HL-60 (cell line): ENCODE results near the gene ZBTB49.
"Not testable (repeated sequence)": the region's sequence is repeated elsewhere in the genome, so short reads cannot be mapped to it uniquely, and the experiment has no call there.

ENCODE experiments used
- DNase-seq, 2 experiments: peaks; one replicate each; pipeline ENCODE4 v3.0.0-alpha.2; 2010 to 2020; ENCODE audit warnings: low read depth in 1 of 2, low spot score in 1 of 2
- H3K27ac ChIP-seq: fragments of 250-450 bp; sonication (Bioruptor Pico); replicated peaks from 2 replicates; pipeline ENCODE4 v1.5.1; 2020; ENCODE audit warnings: mild to moderate bottlenecking, moderate library complexity
- H3K27me3 ChIP-seq: fragments of 250-450 bp; sonication (Bioruptor Pico); 2 replicates; pipeline ENCODE4 v1.5.1; 2021; ENCODE audit warnings: mild to moderate bottlenecking, moderate library complexity; ENCODE audit not compliant: insufficient read depth, poor library complexity, severe bottlenecking
- H3K4me3 ChIP-seq: replicated peaks from 2 replicates; pipeline ENCODE4 v1.5.1; 2011; ENCODE audit warnings: mild to moderate bottlenecking, control low read depth, low read length; ENCODE audit not compliant: insufficient read depth
- GABPA ChIP-seq: IDR thresholded peaks from 2 replicates; pipeline ENCODE4 v1.6.1; 2012; ENCODE audit warnings: low read depth
- POLR2AphosphoS5 ChIP-seq: IDR thresholded peaks from 2 replicates; pipeline ENCODE4 v1.6.1; 2012; ENCODE audit warnings: low read depth
- SPI1 ChIP-seq: IDR thresholded peaks from 2 replicates; pipeline ENCODE4 v1.6.1; 2012; ENCODE audit warnings: low read depth, mild to moderate bottlenecking, borderline replicate concordance
- TF ChIP-seq, protein P1 (sequence below): IDR thresholded peaks from 2 replicates; pipeline ENCODE4 v1.6.1; 2012; ENCODE audit warnings: low read depth; ENCODE audit not compliant: insufficient replicate concordance
- TF ChIP-seq, protein P2 (sequence below): IDR thresholded peaks from one replicate; pipeline ENCODE4 v1.5.1; 2011; ENCODE audit warnings: low read length, control low read depth, inconsistent platforms; ENCODE audit not compliant: insufficient read depth

ZBTB49 gene

DNA sequence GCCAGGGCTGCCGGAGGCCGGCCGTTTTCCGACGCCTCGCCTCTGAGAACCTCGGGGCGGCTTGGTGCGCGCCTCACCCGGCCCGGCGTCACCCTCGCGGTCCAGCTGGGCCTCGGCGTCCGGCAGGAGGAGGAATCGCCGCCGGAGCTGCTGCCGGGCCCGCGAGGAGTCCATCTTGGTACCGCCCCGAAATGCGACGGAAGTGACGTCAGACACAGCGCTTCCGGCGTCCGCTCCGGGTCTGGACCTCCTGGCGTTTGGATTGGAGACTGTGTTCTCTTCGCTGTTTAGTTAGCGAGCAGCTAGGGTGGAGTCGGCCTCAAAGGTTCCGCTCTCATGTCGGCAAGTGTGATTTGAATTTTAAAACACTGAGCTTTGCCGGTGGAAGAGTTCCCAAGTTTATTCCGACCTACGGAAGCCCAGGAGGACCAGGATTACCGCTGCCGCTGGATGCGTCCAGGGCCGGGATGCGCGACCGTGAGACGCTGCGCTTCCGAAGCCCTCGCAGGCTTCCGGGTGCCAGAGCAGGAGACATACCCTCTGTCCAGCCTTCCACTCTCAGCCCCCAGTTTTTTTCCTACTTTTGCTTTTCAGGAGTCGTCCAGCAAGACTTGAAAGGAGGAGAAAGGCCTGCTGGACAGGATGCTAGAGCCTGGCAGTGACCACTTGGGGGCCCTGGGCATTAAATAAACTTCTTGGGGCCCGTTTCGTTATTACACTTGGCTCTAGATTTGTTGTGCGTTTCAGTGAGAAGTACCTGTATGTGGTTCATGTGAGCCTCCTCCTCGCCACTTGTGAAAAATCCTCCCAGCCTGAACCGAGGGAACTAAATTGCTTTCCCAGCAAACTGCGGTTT is 41.8 kb upstream of the ZBTB49 start, which contains the start of gene TMEM128:
Gene TMEM128, minus strand, starts transcription at position 195 of the 856 bp plus-strand sequence. Its CDS starts 21 bp downstream, at position 174.
- peak within 1 kb of the TSS; percentile 90 for H3K27ac ChIP-seq
- DNase-seq: peak; percentile 88 to 91
- TF ChIP-seq, protein P1, sequence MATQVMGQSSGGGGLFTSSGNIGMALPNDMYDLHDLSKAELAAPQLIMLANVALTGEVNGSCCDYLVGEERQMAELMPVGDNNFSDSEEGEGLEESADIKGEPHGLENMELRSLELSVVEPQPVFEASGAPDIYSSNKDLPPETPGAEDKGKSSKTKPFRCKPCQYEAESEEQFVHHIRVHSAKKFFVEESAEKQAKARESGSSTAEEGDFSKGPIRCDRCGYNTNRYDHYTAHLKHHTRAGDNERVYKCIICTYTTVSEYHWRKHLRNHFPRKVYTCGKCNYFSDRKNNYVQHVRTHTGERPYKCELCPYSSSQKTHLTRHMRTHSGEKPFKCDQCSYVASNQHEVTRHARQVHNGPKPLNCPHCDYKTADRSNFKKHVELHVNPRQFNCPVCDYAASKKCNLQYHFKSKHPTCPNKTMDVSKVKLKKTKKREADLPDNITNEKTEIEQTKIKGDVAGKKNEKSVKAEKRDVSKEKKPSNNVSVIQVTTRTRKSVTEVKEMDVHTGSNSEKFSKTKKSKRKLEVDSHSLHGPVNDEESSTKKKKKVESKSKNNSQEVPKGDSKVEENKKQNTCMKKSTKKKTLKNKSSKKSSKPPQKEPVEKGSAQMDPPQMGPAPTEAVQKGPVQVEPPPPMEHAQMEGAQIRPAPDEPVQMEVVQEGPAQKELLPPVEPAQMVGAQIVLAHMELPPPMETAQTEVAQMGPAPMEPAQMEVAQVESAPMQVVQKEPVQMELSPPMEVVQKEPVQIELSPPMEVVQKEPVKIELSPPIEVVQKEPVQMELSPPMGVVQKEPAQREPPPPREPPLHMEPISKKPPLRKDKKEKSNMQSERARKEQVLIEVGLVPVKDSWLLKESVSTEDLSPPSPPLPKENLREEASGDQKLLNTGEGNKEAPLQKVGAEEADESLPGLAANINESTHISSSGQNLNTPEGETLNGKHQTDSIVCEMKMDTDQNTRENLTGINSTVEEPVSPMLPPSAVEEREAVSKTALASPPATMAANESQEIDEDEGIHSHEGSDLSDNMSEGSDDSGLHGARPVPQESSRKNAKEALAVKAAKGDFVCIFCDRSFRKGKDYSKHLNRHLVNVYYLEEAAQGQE: peak; percentile 57
- no peak for TF ChIP-seq SPI1
- peak; percentile 93 for TF ChIP-seq GABPA
- peak; percentile 92 for TF ChIP-seq POLR2AphosphoS5

DNA sequence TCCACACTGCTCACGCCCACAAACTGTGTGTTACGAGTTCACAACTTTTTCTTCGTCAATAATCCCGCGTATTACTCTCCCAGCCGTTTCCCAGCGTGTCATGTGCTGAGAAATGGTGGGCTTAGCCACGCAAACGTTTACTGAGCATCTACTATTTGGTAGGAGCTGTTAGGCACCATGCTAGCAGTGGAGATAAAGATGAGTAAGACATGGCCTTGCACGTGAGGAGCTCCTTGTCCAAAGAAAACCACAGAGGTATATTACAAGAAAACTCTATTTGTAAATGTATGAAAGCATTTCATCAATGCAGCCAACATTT is 41.2 kb upstream of the ZBTB49 start:
- DNase-seq: no peak
- no peak for TF ChIP-seq POLR2AphosphoS5
- TF ChIP-seq, protein P2, sequence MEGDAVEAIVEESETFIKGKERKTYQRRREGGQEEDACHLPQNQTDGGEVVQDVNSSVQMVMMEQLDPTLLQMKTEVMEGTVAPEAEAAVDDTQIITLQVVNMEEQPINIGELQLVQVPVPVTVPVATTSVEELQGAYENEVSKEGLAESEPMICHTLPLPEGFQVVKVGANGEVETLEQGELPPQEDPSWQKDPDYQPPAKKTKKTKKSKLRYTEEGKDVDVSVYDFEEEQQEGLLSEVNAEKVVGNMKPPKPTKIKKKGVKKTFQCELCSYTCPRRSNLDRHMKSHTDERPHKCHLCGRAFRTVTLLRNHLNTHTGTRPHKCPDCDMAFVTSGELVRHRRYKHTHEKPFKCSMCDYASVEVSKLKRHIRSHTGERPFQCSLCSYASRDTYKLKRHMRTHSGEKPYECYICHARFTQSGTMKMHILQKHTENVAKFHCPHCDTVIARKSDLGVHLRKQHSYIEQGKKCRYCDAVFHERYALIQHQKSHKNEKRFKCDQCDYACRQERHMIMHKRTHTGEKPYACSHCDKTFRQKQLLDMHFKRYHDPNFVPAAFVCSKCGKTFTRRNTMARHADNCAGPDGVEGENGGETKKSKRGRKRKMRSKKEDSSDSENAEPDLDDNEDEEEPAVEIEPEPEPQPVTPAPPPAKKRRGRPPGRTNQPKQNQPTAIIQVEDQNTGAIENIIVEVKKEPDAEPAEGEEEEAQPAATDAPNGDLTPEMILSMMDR: no peak
- no peak for TF ChIP-seq SPI1
- Histone ChIP-seq H3K27me3 (peaks cover 2% of the 10 kb centered on the region), H3K4me3 (peak overlapping the region; percentile 66), H3K27ac (peak overlapping the region; percentile 90)

More for the DNA sequence above, 41.8 kb upstream of the ZBTB49 start, which contains the start of gene TMEM128:
- H3K4me3 ChIP-seq: peak within 1 kb of the TSS; percentile 66
- peaks cover 2% of the 10 kb centered on the region for H3K27me3 ChIP-seq

DNA sequence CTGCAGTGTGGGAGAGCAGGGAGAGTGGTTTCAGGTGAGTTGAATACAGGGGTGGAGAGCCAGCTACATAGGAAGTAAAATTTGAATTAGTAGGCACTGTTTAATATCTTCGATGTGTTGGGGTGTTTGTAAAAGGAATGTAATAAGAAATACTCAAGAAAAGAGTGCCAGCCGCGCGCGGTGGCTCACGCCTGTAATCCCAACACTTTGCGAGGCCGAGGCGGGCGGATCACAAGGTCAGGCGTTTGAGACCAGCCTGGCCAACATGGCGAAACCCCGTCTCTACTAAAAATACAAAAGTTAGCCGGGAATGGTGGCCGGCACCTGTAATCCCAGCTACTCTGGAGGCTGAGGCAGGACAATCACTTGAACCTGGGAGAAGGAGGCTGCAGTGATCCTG is 40.7 kb upstream of the ZBTB49 start:
- peak overlapping the region; percentile 90 for H3K27ac ChIP-seq
- DNase-seq, H3K27me3 ChIP-seq, H3K4me3 ChIP-seq: not testable (repeated sequence)

DNA sequence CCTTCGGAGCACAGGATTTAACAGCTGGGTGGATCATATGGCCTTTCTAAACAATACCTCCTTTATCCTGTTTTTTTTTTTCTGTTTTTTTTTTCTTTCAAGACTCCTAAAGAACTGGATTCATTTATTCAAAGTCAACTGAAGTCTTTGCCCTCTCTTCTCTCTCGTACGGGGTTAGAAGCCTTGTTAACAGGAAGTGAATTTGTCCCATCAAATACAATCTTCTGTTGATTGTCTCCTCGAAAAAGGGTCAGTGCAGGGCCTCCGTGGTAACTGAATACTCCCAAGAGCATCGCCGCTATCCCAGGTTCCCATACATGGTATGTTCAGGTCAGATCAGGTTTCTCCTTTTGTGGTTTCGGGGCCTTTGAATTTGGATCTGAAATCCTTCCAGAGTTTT is 40.2 kb upstream of the ZBTB49 start:
- H3K27ac ChIP-seq: no peak overlapping the region
- H3K4me3 ChIP-seq: no peak overlapping the region
- no peak for DNase-seq
- TF ChIP-seq, protein P1: no peak
- TF ChIP-seq, protein P2: no peak
- TF ChIP-seq SPI1 (no peak), POLR2AphosphoS5 (no peak), GABPA (no peak)
- peaks cover 2% of the 10 kb centered on the region for H3K27me3 ChIP-seq

DNA sequence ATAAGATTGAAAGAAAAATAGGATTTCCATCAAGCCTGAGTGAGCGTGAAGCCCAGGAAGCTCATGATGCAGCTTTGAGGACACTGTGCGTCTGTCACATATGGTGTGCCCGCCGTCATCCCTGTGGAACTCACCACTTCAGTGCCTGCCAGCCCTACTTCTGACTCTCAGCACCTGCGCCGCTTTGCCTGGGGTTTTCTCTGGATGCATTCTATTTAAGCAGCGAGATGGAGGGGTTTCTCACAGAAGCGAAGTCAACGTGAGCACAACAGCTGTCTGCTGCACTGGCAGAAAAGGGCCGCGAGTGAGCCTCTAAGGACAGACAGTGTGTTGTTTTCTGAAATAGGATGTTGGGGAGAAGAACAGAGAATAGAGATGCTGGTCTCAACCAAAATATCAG is 35.9 kb upstream of the ZBTB49 start:
- TF ChIP-seq, protein P1: no peak
- TF ChIP-seq GABPA: no peak
- no peak for TF ChIP-seq POLR2AphosphoS5
- TF ChIP-seq, protein P2: no peak
- no peak for TF ChIP-seq SPI1
- Histone ChIP-seq H3K27me3 (peaks cover 2% of the 10 kb centered on the region), H3K4me3 (no peak overlapping the region), H3K27ac (no peak overlapping the region)
- no peak for DNase-seq
